HCT116 (cell line): ENCODE results near the gene FBXO22.

Experiments used
- CTCF ChIP-seq, 3 experiments: fragments of 200-600 bp in 1 of 3; sonication (generic) in 1 of 3; IDR thresholded peaks in 2 of 3; conservative IDR thresholded peaks in 1 of 3; 2 replicates each; pipeline ENCODE4 v1.5.1; 2012 to 2017; ENCODE audit warnings: low read depth in 2 of 3, low read length in 2 of 3, antibody characterized with exemption in 1 of 3, borderline replicate concordance in 1 of 3, control low read depth in 1 of 3, mild to moderate bottlenecking in 1 of 3, mixed read lengths in 1 of 3, mixed run types in 1 of 3, moderate library complexity in 1 of 3; ENCODE audit not compliant: insufficient read depth in 1 of 3
- EZH2phosphoT487 ChIP-seq: fragments of 200-600 bp; IDR thresholded peaks from 2 replicates; pipeline ENCODE4 v1.6.1; 2018; ENCODE audit warnings: antibody characterized with exemption, borderline replicate concordance
- POLR2A ChIP-seq: IDR thresholded peaks from 2 replicates; pipeline ENCODE4 v1.7.0; 2011; ENCODE audit warnings: borderline replicate concordance; ENCODE audit not compliant: insufficient read depth, insufficient read length; ENCODE audit errors: extremely low read depth
- POLR2AphosphoS5 ChIP-seq: IDR thresholded peaks from 2 replicates; pipeline ENCODE4 v1.6.1; 2011; ENCODE audit warnings: mild to moderate bottlenecking, low read depth, low read length, moderate library complexity
- SP1 ChIP-seq: IDR thresholded peaks from 2 replicates; pipeline ENCODE4 v1.6.1; 2012; ENCODE audit warnings: low read depth
- SRF ChIP-seq: IDR thresholded peaks from 2 replicates; pipeline ENCODE4 v1.6.1; 2012; ENCODE audit warnings: low read depth
- TCF7L2 ChIP-seq: IDR thresholded peaks from 2 replicates; pipeline ENCODE4 v1.7.0; 2011; ENCODE audit warnings: borderline replicate concordance, inconsistent platforms; ENCODE audit not compliant: insufficient read depth, insufficient read length; ENCODE audit errors: extremely low read depth
- YY1 ChIP-seq: IDR thresholded peaks from 2 replicates; pipeline ENCODE4 v1.6.1; 2011; ENCODE audit warnings: low read length, low read depth, moderate library complexity, mild to moderate bottlenecking; ENCODE audit not compliant: insufficient replicate concordance; ENCODE audit errors: extremely low read depth
- TF ChIP-seq, protein P1 (sequence below): IDR thresholded peaks from 2 replicates; pipeline ENCODE4 v1.6.1; 2012
- TF ChIP-seq, protein P2 (sequence below): IDR thresholded peaks from 2 replicates; pipeline ENCODE4 v1.6.1; 2012; ENCODE audit warnings: low read depth

- TF ChIP-seq POLR2AphosphoS5 (no peak), SP1 (no peak), POLR2A (no peak), CTCF (IDR thresholded peaks at IDR 0.05 in 2 of 3, conservative IDR thresholded peaks at IDR 0.05 in 1 of 3; ENCODE audit: borderline replicate concordance in 1 of 3, insufficient read depth in 1 of 3, low read depth in 2 of 3, low read length in 2 of 3) (no peak), TCF7L2 (no peak), EZH2phosphoT487 (no peak), YY1 (no peak), SRF (no peak)
- TF ChIP-seq, protein P1, sequence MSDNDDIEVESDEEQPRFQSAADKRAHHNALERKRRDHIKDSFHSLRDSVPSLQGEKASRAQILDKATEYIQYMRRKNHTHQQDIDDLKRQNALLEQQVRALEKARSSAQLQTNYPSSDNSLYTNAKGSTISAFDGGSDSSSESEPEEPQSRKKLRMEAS: no peak
- TF ChIP-seq, protein P2, sequence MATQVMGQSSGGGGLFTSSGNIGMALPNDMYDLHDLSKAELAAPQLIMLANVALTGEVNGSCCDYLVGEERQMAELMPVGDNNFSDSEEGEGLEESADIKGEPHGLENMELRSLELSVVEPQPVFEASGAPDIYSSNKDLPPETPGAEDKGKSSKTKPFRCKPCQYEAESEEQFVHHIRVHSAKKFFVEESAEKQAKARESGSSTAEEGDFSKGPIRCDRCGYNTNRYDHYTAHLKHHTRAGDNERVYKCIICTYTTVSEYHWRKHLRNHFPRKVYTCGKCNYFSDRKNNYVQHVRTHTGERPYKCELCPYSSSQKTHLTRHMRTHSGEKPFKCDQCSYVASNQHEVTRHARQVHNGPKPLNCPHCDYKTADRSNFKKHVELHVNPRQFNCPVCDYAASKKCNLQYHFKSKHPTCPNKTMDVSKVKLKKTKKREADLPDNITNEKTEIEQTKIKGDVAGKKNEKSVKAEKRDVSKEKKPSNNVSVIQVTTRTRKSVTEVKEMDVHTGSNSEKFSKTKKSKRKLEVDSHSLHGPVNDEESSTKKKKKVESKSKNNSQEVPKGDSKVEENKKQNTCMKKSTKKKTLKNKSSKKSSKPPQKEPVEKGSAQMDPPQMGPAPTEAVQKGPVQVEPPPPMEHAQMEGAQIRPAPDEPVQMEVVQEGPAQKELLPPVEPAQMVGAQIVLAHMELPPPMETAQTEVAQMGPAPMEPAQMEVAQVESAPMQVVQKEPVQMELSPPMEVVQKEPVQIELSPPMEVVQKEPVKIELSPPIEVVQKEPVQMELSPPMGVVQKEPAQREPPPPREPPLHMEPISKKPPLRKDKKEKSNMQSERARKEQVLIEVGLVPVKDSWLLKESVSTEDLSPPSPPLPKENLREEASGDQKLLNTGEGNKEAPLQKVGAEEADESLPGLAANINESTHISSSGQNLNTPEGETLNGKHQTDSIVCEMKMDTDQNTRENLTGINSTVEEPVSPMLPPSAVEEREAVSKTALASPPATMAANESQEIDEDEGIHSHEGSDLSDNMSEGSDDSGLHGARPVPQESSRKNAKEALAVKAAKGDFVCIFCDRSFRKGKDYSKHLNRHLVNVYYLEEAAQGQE: no peak
Measured at GRCh38 chr15:75902129-75902557, 1.5 kb upstream of the FBXO22 start.
